ENCODE results near the gene MSLN. TPM values are rescaled to one million over a fixed set of nuclear protein-coding genes. Genes with fewer than 3 reads are reported as not detected.
"Not testable (repeated sequence)": the region's sequence is repeated elsewhere in the genome, so short reads cannot be mapped to it uniquely, and the experiment has no call there.

Gene MSLN
- total RNA-seq, 1 experiment from 2014 or later: 0.14 TPM

DNA sequence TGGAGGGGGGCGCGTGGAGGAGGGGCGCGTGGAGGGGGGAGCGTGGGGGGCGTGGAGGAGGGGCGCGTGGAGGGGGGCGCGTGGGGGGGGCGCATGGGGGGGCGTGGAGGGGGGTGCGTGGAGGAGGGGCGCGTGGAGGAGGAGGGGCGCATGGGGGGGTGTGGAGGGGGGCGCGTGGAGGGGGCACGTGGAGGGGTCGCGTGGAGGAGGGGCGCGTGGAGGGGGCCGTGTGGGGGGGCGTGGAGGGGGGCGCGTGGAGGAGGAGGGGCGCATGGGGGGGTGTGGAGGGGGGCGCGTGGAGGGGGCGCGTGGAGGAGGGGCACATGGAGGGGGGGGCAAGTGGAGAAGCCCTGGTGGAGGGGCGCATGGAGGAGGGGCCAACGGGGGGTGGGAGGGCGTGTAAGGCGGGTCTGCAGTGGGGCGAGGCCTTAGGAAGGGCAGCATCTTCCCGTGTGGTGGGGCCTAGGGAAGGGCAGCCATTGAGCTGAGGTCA lies 7.3 kb downstream of the MSLN start:
- no peak for DNase-seq (ENCODE audit: low spot score)
- in situ Hi-C loops (cut with HindIII; ENCODE audit: low sequenced_read_pairs): no loop called here

DNA sequence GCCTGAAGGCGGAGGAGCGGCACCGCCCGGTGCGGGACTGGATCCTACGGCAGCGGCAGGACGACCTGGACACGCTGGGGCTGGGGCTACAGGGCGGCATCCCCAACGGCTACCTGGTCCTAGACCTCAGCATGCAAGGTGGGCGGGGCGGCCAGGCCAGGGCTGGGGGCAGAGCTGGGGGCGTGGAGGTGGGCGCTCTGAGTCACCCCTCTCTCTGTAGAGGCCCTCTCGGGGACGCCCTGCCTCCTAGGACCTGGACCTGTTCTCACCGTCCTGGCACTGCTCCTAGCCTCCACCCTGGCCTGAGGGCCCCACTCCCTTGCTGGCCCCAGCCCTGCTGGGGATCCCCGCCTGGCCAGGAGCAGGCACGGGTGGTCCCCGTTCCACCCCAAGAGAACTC lies 7.9 kb downstream of the MSLN start:
- in situ Hi-C loops (cut with HindIII; ENCODE audit: low sequenced_read_pairs): no loop called here
- no peak for DNase-seq (ENCODE audit: low spot score)

DNA sequence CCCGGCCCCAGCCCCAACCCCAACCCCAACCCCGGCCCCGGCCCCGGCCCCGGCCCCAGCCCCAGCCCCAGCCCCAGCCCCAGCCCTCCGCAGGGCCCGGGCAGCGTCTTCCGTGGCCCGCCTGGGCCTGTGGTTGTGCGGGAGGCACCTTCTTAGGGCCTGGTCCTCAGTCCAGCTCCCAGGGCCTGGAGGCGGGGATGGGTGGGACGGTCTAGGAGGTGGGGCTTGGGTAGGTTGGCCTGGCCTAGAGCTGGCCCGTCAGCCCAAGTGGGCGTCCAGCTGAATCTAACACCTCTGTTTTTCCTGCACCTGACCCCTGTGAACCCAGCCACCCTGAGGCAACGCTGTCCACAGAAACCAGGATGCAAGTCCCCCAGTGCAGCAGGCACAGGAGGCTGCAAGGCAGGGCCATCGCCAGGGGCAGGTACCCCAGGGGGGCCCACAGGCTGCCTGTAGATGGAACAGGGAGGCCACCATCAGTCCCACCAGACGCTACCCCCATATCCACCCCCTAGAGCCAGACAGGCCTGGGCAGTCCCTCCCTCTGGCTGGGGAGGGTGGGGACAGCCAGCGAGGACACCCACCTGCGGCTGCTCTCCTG lies 8.8 kb downstream of the MSLN start:
- DNase-seq (ENCODE audit: low spot score): peak; percentile 13
- in situ Hi-C loops (cut with HindIII; ENCODE audit: low sequenced_read_pairs): no loop called here

DNA sequence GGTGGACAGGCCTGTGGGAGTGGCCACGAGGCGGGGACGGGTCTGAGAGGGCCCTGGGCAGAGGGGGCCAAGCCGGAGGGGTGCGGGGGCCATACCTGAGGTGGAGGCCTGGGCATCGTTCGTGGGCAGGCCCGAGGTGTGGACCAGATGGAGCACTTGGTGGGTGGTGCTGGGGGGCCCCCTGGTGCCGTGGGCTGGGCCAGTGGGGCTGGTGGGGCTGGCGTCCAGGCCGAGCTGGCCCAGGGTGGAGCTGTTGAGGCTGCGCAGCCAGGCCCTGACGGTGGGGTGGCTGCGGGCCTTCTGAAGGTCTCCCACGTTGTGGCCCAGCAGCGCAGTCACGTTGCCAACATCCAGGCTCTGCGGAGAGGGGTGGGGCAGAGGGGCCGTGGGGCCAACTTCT lies 9.4 kb downstream of the MSLN start:
- no peak for DNase-seq (ENCODE audit: low spot score)
- in situ Hi-C loops (cut with HindIII; ENCODE audit: low sequenced_read_pairs): no loop called here

DNA sequence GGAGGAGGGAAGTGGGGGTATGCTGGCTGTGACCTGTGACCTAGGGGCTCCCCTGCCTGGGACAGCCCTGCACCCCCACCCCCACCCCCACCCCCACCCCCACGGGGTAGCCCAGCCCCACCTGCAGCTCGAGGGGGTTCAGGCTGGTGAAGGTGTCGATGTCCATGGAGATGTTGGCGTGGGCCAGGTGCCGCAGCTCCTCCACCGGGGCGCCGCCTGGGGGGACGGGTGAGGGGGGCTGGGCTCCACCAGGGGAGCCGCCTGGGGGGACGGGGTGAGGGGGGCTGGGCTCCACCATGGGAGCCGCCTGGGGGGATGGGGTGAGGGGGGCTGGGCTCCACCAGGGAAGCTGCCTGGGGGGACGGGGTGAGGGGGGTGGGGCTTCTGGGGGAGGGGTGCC lies 9.9 kb downstream of the MSLN start:
- in situ Hi-C loops (cut with HindIII; ENCODE audit: low sequenced_read_pairs): no loop called here
- no peak for DNase-seq (ENCODE audit: low spot score)

DNA sequence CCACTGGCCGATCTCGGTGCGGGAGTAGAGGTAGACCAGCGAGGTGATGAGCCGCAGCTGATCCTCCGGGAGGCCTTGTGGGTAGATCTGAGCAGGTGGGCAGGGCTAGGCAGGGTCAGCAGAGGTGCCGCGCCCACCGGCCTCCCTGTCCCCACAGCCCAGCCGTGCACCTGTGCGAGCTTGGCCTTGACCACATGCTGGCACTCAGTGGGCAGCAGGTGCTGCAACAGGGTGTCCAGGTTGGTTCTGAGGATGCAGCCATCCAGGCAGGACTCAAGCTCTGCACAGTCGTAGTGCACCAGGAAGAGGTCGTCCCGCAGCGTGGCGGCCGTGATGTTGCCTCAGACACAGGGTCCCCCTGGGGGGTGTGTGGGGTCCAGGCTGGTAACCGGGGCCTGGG lies 12.4 kb downstream of the MSLN start:
- in situ Hi-C loops (cut with HindIII; ENCODE audit: low sequenced_read_pairs): no loop called here
- DNase-seq (ENCODE audit: low spot score): no peak

DNA sequence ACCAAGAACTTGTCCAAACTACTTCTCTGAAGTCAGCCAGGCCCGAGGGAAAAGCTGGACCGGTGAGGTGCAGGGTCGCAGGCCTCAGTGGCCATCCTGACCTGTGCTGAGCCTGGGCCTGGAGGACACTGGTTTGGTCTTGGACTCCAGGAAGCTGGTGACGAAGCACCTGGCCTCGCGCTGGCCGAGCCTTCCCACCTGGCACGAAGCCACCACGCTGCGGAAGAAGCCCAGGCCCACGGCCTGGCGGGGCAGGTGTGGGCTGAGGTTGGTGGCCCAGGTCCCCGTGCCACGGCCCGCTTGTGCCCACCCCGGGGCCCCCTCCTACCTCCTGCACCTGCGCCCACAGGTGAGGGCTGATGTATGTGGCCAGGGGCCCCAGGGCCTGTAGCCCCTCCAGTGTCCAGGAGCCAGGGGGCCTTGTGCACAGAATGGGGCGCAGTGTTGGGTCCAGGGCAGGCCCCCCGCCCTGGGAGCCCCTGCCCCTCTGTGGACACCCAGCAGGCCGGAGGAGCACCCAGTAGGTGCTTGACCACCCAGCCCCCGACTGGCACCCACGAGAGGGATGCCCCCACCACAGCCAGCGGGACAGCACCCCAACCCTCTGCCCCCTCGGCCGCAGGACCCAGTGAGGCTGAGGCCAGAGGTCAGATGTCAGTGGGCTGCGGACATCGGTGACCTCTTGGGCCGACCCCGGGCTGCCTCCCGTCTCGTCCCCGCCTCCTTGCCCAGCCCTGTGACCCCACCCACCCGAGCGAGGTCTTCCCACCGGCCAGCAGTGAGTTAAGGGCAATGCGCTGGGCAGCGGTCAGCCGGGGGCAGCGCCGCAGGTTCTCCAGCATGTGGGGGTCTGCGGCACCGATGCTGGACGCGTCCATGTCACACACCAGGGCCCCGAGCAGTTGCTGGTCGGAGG lies 13.8 kb downstream of the MSLN start:
- in situ Hi-C loops (cut with HindIII; ENCODE audit: low sequenced_read_pairs): no loop called here
- DNase-seq (ENCODE audit: low spot score): no peak

DNA sequence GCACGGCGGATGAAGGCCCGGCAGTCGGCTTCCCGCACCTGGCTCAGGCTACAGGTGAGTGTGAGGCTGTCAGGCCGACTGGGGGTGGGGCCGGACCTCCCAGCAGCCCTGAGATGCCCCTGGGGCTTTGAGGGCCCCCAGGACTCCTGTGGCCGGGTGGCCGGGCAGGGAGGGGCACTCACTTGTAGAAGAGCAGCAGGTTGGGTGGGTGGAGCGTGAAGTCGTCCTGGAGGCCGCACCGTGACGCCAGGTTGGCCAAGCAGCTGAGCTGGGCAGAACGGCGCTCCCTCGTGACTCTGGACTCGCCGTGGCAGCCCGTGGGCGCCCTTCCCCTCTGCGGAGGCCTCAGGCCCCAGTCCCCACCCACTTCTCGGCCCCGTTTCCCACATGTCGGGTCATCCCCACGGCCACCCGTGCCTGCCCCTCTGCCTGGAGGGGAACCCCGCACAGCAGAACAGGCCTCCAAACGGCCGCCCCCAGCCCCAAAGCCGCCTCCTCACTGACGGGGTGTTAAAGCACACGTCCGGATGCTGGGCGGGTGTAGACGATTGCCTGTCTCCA lies 14.8 kb downstream of the MSLN start:
- in situ Hi-C loops (cut with HindIII; ENCODE audit: low sequenced_read_pairs): no loop called here

DNA sequence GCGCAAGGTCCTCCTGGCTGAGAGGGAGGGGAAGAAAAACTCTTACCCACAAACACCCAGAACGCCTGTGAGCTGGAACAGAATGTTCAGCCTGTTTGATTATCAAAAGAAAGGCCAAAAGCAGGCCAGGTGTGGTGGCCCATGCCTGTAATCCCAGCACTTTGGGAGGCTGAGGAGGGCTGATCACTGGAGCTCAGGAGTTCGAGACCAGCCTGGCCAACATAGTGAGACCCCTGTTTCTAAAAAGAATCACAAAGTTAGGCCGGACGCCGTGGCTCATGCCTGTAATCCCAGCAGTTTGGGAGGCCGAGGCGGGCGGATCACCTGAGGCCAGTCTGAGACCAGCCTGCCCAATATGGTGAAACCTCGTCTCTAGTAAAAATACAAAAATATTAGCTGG lies 15.8 kb downstream of the MSLN start:
- DNase-seq (ENCODE audit: low spot score); in situ Hi-C loops (cut with HindIII; ENCODE audit: low sequenced_read_pairs): not testable (repeated sequence)

More for the DNA sequence above, 14.8 kb downstream of the MSLN start:
- DNase-seq (ENCODE audit: low spot score): no peak

DNA sequence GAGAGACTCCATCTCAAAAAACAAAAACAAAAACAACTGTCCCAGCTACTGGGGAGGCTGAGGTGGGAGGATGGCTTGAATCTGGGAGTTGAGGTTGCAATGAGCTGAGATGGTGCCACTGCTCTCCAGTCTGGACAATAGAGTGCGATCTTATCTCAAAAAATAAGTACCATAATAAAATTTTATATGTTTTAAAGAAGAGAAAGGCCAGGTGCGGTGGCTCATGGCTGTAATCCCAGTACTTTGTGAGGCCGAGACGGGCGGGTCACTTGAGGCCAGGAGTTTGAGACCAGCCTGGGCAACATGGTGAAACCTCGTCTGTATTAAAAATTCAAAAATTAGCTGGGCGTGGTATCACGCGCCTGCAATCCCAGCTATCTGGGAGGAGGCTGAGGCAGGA lies 16.3 kb downstream of the MSLN start:
- no peak for DNase-seq (ENCODE audit: low spot score)
- in situ Hi-C loops (cut with HindIII; ENCODE audit: low sequenced_read_pairs): no loop called here

DNA sequence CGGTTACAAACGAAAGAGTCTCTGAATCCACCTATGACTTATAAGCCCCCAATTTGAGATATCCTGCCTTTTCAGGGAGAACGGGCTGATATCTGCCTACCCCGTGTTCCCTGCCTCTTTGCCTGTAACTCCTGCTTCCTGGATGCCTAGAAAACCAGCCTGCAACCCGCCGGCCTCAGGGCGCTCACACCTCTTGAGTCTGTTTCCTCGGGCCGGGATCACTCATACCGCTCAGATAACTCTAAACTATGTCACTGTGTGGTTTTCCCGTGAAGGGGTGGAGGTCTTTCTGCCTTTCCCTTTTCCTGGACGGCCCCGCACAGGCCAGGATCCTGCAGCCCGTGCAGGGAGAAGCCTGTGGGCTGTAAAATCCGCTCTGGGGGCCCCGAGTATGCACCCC lies 17.3 kb downstream of the MSLN start:
- DNase-seq (ENCODE audit: low spot score): no peak
- in situ Hi-C loops (cut with HindIII; ENCODE audit: low sequenced_read_pairs): no loop called here

DNA sequence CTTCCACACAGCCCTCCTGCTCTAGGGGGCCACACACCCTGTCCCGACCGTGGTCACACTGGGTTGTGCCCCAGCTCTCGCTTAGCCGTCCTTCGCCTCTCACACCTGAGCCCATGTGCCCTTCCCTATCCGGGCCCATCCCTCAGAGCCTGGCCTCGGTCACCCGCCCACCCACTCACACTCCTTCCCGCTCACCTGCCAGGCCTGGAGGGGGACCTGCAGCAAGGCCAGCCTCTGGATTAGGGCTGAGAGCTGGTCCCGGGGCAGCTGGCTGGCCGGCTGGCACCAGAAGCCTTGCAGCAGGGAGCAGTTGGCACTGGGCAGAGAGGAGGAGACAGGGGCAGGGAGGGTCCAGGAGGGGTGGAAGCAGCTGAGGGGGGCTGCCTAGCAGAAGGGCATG lies 17.9 kb downstream of the MSLN start:
- no peak for DNase-seq (ENCODE audit: low spot score)
- in situ Hi-C loops (cut with HindIII; ENCODE audit: low sequenced_read_pairs): no loop called here

DNA sequence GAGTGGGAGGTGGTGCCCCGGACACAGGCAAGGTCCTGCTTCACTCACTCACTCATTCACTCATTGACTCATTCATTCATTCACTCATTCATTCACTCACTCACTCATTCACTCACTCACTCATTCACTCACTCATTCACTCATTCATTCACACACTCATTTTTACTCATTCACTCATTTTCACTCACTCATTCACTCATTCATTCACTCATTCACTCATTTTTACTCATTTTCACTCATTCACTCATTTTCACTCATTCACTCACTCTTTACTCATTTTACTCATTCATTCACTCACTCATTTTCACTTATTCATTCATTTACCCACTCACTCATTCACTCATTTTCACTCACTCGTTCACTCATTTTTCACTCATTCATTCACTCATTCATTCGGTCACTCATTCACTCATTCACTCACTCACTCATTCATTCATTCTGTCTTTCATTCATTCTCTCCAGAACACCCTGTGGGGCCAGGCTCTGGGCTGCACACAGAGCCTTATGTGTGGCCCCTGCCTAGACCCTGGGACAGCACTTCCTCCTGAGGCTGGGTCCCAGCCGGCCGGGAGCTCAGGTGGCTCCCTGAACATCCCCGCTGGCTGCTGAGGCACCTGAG lies 18.5 kb downstream of the MSLN start:
- in situ Hi-C loops (cut with HindIII; ENCODE audit: low sequenced_read_pairs): no loop called here
- no peak for DNase-seq (ENCODE audit: low spot score)

DNA sequence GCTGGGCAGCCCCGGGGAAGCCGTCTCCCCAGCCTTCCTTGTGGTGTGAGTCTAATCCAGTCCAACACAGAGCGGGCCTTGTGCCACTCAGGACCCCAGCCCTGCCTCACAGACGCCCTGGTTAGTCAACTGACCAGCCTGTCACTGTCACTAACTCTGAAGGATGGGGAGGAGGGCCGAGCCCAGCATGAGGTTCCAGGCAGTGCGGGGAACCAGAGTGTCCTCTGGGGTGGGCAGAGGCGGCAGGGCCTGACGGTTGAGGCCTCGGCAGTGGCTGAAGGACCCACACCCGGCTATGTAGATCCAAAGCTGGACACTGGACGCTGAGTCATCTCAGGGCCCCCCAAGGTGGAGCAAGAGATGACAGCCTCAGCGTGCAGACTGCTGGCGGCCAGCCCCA lies 19.0 kb downstream of the MSLN start:
- in situ Hi-C loops (cut with HindIII; ENCODE audit: low sequenced_read_pairs): no loop called here
- DNase-seq (ENCODE audit: low spot score): no peak

DNA sequence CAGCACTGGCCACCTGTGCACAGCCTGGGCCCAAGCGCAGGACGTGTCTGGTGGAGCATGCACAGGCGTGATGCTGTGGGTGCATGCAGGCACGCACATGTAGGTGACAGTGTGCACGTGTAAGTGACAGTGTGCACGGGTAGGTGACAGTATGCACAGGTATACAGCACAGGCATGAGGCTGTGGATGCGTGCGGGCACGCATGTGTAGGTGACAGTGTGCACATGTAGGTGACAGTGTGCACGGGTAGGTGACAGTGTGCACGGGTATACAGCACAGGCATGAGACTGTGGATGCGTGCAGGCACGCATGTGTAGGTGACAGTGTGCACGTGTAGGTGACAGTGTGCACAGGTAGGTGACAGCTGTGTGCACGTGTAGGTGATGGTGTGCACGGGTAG lies 19.8 kb downstream of the MSLN start:
- DNase-seq (ENCODE audit: low spot score): no peak
- in situ Hi-C loops (cut with HindIII; ENCODE audit: low sequenced_read_pairs): no loop called here

DNA sequence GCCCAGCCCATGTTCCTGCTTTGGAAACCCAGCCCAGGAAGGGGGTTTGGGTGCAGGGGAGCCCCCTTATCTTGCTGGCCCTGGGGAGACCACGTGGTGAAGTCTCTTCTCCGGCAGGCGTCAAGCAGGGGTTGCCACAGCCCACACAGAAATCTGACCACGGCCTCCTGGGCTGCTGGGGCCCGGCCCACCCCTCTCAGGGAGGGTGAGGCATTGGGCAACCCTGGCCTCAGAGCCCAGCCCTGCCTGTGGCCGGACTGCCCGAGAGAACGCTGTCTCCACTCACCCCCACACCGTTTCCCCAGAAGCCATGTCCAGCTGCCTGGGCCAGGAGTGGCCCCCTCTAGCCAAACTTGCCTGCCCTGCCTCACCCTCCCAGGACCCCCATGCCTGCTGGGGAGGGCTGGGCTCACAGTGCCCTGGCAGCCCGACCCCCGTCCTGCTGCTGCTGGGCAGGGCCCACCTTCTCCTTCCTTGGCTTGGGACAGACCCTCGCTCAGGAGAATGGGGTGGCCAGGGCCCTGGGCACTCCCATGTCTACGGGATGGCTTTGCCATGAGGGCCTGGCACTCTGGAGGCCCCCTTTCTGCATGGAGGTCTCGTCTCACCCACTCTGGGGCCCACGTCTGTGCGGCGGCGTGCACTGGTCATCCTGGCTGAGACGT lies 20.9 kb downstream of the MSLN start:
- in situ Hi-C loops (cut with HindIII; ENCODE audit: low sequenced_read_pairs): no loop called here

DNA sequence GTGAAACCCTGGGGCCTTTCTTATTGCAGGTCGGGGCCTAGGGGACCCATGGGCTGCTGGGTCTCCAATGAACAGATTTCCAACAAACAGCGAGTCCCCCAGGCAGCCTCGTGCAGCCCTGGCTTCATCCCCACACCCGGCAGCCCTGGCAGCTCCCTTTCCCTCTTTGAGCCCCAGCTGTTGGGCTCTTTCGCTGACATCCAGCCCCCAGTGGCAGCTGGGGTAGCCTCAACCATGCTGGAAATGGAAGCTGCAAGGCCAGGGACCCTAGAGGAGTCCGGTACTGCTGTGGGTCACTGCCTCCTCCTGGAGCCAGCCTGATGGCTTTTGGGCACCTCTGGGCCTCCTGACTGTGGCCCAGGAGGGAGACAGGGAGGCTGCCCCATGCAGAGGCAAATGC lies 21.7 kb downstream of the MSLN start:
- in situ Hi-C loops (cut with HindIII; ENCODE audit: low sequenced_read_pairs): no loop called here
- no peak for DNase-seq (ENCODE audit: low spot score)

More for the DNA sequence above, 20.9 kb downstream of the MSLN start:
- no peak for DNase-seq (ENCODE audit: low spot score)

DNA sequence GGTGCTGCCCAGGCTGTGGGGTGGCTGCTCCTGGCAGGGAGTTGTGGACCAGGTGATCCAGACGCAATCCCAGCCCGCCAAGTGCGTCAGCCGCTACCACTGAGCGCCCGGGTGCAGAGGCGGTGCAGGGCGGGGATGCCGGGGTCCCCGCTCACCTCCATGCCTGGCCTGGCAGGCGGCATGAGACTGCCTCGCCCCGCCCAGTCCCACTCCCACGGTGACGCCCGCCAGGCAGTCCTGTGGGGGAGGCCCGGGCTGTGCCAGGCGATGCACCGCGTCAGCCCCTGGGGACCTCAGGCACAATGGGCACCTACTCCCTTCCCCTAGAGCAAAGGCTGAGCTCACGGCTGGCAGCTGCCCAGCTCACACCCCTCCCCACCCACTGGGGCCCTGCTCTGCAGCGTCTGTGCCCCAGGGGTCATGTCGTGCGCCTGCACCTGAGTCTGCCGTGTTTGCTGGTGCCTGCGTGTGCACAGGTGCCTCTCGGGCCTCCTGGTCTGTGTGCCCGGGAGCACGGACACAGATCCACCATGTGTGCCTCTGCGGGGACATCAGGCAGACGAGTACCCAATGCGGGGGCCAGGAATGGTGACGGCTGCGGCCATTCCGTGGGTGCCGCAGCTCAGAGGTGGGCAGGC lies 22.4 kb downstream of the MSLN start:
- DNase-seq (ENCODE audit: low spot score): no peak
- in situ Hi-C loops (cut with HindIII; ENCODE audit: low sequenced_read_pairs): no loop called here

Data from G401 (cell line).